ENCODE data around the gene DPP3. TPM values are rescaled to one million over a fixed set of nuclear protein-coding genes. Genes with fewer than 3 reads are reported as not detected.

Gene DPP3
- total RNA-seq, 1 donor from 2014 or later, result 32.7 TPM

- Histone ChIP-seq H3K27ac (peak within 1 kb of the TSS; percentile 58), H3K36me3 (peaks cover 8% of the 10 kb centered on the region), H3K4me3 (peak within 1 kb of the TSS; percentile 70), H3K4me1 (peaks cover 25% of the 10 kb centered on the region), H3K27me3 (ENCODE audit: low read depth) (no peaks in the 10 kb centered on the region), H3K9me3 (no peaks in the 10 kb centered on the region)
- ATAC-seq, result peak; percentile 98
- intact Hi-C loops (cut with DNase I), result no loop called here
- peak; percentile 93 for DNase-seq
- TF ChIP-seq CTCF (IDR thresholded peaks at IDR 0.05), result no peak
These were observed 13.8 kb upstream of the DPP3 start, which contains the start of gene PELI3 for GRCh38 chr11:66466225-66467033. Gene PELI3, plus strand, starts transcription at chr11:66466905. Its CDS starts 1,224 bp downstream, at chr11:66468129.

GRCh38 chr11:66467034-66467659, 13.1 kb upstream of the DPP3 start:
- no peaks in the 10 kb centered on the region for H3K27me3 ChIP-seq (ENCODE audit: low read depth)
- TF ChIP-seq CTCF (IDR thresholded peaks at IDR 0.05), result peak; percentile 40
- H3K4me1 ChIP-seq, result peaks cover 25% of the 10 kb centered on the region
- H3K27ac ChIP-seq, result peak overlapping the region; percentile 58
- DNase-seq (peak; percentile 71), ATAC-seq (peak; percentile 34 to 63)
- H3K4me3 ChIP-seq, result peak overlapping the region; percentile 70
- H3K9me3 ChIP-seq, result no peaks in the 10 kb centered on the region
- H3K36me3 ChIP-seq, result peaks cover 13% of the 10 kb centered on the region
- intact Hi-C loops (cut with DNase I), result no loop called here

- no peak for TF ChIP-seq CTCF (IDR thresholded peaks at IDR 0.05)
- Histone ChIP-seq H3K9me3 (no peaks in the 10 kb centered on the region), H3K4me3 (peak overlapping the region; percentile 70), H3K4me1 (peaks cover 25% of the 10 kb centered on the region), H3K27ac (peak overlapping the region; percentile 58), H3K36me3 (peaks cover 19% of the 10 kb centered on the region), H3K27me3 (ENCODE audit: low read depth) (no peaks in the 10 kb centered on the region)
- ATAC-seq, result peak; percentile 37 to 61
- intact Hi-C loops (cut with DNase I), result no loop called here
- peak; percentile 78 for DNase-seq
These were observed 12.5 kb upstream of the DPP3 start for GRCh38 chr11:66467756-66468155.

GRCh38 chr11:66468691-66469090, 11.5 kb upstream of the DPP3 start:
- peaks cover 25% of the 10 kb centered on the region for H3K4me1 ChIP-seq
- H3K36me3 ChIP-seq, result peaks cover 28% of the 10 kb centered on the region
- no peak overlapping the region for H3K4me3 ChIP-seq
- TF ChIP-seq CTCF (IDR thresholded peaks at IDR 0.05), result no peak
- H3K9me3 ChIP-seq, result no peaks in the 10 kb centered on the region
- no peaks in the 10 kb centered on the region for H3K27me3 ChIP-seq (ENCODE audit: low read depth)
- DNase-seq, result no peak
- intact Hi-C loops (cut with DNase I), result no loop called here
- H3K27ac ChIP-seq, result no peak overlapping the region
- ATAC-seq, result no peak

- Histone ChIP-seq H3K27ac (no peak overlapping the region), H3K9me3 (no peaks in the 10 kb centered on the region), H3K4me3 (no peak overlapping the region), H3K4me1 (peaks cover 25% of the 10 kb centered on the region), H3K36me3 (peaks cover 36% of the 10 kb centered on the region), H3K27me3 (ENCODE audit: low read depth) (no peaks in the 10 kb centered on the region)
- no peak for DNase-seq
- ATAC-seq, result no peak
- TF ChIP-seq CTCF (IDR thresholded peaks at IDR 0.05), result no peak
- intact Hi-C loops (cut with DNase I), result no loop called here
These were observed 10.8 kb upstream of the DPP3 start for GRCh38 chr11:66469441-66469840.
